Stimulated activated CD4-positive, alpha-beta T cell treated with anti-CD3 and anti-CD28 coated beads, Interleukin-2, amount 100 ng/mL, for 4 hours (primary cell): ENCODE data around the gene ARL6IP4.

ENCODE experiments used
- DNase-seq: peaks from one replicate; pipeline ENCODE4 v3.0.0-alpha.2; 2020; ENCODE audit warnings: low read depth

ARL6IP4 gene

DNA sequence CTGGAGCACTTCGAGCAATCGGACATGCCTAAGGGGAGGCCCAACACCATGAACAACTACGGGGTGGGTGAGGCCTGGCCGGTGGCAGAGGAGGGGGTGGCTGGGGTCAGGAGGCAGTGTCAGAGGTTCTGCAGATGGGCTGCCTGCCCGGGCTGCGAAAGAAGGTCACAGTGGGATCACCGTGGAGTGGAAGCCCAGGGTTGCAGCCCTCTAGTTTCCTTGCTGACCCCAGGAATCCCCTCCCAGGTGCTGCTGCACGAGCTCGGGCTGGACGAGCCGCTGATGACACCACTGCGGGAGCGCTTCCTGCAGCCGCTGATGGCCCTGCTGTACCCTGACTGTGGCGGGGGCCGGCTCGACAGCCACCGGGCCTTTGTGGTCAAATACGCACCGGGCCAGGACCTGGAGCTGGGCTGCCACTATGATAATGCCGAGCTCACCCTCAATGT is 1.9 kb upstream of the ARL6IP4 start:
- no peak for DNase-seq

DNA sequence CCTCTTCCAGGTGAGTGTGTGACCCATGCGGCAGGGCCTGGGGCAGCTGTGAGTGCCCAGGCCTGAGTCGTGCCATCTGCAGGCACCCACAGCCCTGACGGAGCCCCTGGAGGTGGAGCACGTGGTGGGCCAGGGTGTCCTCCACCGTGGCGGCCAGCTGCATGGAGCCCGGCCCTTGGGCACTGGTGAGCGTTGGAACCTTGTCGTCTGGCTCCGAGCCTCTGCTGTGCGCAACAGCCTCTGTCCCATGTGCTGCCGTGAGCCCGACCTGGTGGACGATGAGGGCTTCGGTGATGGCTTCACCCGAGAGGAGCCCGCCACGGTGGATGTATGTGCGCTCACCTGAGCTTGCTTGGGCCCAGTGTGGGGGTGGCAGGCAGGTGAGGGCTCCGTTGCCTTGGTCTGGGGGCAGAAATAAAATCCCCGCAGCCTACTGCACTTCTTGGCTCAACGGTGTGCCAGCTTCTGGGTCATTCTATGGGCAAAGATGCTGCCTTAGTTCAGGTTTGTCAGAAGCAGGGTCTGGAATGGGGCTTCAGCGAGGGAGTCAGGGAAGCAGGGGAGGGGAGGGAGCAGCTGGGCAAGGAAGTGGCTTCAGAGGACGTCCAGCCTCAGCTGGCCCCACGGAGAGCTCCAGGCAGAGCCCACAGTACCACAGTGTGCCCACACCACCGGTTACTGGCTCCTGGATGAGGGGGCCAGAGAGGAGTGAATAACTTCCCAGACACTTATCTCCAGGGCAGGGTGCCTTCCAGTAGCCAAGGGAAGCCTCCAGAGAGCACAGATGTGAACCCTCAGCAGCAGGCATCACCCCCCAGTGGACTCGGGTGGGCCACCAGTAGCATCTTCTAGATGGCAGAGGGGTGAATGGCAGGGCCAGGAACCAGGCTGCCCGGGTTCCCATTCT is 1.2 kb upstream of the ARL6IP4 start:
- DNase-seq: no peak

DNA sequence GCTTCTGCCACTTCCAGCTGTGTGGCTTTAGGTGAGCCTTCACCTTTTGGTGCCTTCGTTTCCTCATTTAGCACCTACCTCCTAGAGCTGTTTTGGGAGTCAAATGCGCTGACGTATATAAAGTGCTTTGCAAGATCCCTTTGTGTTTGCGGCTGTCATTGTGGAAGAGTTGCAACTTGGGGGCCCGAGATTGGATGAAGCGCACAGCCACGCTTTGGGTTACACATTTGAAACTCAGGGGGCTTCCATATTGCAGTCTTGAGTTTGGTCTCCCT is 636 bp upstream of the ARL6IP4 start:
- no peak for DNase-seq

DNA sequence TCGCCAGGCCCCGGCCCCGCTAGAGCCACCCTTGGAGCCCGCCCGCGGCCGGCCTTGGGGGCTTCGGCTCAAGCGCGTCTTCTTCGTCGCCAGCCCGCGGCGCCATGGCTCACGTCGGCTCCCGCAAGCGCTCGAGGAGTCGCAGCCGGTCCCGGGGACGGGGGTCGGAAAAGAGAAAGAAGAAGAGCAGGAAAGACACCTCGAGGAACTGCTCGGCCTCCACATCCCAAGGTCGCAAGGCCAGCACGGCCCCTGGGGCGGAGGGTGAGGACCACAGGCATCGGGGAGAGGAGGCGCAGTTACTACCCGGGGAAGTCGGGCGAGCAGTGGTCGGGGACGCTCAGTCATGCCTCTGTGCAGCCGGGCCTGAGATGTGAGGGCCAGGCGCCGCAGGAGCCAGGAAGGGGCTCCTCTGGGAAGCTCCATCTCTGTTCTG is 573 bp downstream of the ARL6IP4 start:
- no peak for DNase-seq

DNA sequence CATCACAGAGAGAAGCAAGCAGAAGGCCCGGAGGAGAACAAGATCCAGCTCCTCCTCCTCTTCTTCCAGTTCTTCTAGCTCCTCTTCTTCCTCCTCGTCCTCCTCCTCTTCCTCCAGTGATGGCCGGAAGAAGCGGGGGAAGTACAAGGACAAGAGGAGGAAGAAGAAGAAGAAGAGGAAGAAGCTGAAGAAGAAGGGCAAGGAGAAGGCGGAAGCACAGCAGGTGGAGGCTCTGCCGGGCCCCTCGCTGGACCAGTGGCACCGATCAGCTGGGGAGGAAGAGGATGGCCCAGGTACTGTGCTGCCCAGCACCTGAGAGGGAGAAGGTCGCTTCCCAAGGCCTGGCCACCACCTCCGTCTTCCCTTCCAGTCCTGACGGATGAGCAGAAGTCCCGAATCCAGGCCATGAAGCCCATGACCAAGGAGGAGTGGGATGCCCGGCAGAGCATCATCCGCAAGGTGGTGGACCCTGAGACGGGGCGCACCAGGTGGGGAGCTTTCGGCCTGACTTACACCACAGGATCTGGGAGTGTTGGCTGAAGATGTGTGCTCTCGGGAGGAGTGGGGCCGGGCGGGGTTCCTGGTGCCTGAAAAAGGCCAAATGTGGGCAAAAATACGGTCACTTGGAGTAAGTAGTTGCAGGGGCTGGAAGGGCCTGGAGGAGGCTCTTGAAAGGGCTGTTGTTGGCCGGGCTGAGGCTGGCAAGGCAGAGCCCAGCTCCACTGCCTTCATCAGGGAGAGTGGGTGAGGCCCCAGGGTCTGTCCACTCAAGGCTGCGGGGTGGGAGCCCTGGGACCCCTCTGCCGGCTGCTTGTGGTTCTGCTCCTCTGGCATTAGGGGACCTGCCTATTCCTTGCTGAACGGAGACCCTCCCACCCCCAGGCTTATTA is 1.4 kb downstream of the ARL6IP4 start:
- DNase-seq: no peak

DNA sequence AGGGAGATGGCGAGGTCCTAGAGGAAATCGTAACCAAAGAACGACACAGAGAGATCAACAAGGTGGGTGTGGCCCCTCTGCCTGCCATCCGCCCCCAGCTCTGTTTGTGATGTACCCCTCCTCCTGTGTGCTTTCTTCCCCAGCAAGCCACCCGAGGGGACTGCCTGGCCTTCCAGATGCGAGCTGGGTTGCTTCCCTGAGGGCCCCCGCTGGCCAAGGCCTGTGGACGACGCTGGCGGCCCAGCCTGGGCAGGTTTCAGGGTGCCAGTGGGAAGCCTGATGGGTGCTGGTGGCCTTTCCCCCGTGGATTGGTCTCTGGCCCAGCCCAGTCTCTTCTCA is 2.0 kb downstream of the ARL6IP4 start:
- no peak for DNase-seq

DNA sequence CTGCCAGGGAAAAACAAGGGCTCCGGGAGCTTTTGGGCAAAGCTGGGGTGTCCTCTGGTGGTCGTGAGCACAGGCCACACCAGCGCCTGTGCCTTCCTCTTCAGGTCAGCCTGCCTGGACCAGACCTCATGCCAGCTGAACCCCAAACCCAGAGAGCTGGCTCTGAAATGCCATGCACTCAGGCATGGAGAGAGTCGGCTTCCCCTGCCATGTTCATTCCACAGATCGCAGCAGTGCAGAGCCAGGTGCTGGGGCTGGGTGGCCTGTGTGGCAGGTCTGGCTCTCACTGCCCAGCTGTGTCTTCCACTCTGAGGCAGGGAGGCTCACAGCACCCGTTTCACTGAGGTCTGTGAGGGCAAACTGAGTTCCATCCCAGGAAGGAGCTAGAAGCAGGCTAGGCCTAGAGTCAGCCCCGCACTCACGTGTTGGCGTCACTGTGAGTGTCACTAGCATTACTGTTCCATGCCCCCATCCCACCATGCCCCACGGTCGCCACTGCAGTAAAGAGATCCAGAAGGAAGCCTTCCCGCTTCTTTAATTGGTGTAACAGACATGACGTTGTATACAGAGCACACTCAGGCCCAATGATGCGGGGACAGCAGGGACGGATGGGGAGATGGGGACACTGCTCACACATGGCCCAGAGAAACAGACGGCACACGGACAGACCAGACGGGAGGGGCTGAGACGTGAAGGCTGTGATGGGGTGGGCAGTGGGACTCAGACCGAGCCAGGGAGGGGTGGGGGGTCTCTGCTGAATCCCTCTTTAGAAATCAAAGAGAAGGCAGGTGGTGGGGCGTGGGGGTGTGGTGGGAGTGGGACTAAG is 2.7 kb downstream of the ARL6IP4 start:
- no peak for DNase-seq

DNA sequence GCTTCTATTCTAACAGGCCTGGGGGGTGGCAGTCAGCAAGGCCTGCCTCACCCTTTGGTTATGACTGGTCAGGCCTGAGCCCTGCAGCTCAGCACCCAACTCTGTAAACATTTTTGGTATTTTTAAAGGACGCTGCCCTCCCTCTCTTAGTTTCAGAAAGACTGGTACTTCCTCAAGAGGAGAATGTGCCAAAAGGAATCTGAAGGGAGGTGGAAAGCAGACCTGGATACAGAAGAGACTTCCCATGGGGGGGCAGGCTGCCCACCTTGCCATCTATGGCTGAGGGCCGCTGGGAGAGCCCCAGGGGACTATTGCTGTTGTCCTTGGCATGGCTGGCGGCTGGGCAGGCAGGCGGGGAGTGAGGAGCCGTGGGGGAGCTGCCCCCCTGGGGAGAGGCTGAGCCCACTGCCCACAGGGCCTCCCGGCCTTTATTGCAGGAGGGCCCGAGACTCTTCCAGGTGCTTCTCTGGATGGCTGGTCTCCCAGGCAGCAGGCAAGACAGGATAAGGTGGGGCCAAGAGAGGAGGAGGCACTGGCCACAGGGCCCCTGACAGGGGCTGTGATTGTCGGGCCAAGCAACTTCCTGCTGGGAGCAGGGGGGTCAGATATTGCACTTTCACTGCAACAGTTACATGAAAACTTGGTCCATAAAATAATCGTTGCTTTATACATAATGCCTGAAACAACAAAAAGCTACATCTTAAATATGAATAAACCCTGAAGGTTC is 3.5 kb downstream of the ARL6IP4 start:
- no peak for DNase-seq

DNA sequence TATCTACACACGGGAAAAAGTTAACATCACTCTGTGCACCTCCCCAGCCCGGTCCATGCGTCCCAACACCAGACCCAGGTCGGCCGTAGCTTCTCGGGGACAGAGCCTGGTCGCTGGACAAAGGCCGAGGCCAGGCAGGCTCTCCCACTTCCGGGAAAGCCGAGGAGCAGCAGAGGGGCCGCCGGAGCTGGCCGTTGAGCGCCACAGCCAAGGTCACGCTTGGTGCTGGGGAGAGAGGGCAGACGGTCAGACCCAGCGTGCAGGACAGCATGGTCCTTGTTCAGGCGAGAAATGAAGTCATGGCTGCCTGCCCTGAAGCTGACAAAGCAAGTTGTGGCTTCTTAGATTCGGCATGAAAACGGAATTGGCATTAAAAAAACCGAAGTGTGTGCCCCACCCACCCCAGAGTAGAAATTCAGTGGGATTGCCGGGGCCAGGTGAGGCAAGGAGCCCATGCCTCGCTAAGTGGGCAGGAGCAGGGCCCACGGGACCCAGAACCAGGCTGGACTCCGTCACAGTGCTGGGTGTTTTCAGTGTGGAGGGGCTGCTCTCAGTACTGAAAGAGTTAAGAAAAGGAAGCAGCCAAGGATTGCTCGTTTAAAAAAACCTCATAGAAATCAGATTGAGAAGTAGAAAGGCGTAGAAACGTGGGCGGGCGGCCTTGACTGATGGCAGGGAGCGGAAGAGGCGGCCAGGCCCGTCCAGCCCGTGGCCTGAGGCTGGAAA is 4.3 kb downstream of the ARL6IP4 start:
- DNase-seq: no peak

DNA sequence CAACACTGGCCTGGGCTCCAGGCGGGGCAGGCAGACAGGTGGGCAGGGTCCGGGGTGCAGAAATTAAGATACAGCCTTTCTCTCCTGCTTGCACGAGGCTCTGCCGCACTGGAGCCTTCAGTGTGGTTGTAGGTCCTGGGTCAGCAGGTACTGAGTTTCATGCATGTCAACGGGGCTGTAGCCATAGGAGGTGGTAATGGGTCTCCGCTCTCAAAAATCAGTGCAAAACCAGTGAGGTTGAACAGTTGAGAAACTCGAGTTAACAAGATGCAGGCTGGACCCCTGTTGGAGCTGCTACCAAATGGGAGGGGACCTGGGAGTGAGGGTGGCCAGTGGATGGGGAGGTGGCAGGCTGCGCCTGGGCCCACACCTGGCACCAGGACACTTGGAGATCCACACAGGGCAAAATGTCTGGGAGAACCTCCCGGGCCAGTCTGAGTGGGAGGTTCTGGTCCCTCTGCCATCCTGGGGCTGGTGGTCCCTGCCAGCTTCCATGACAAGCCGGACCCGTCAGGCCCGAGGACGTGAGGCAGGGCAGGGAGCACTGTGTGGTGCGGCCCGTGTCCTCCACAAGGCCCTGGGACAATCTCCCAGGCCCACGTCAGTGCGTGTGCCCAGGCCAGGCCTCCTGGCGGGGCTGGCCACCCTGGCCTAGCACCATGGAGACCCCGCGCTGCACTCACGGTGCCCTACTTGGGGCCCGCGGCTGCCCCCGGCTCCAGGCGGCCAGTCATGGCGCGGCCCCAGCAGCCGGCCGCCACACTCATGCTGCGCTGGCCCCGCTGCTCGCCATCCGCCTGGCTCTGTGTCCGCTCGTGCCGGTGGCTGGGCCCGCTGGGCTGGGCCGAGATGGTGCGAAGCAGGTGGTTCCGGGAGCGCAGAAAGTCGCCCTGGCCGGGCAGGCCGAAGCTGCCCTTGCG is 5.1 kb downstream of the ARL6IP4 start:
- no peak for DNase-seq

DNA sequence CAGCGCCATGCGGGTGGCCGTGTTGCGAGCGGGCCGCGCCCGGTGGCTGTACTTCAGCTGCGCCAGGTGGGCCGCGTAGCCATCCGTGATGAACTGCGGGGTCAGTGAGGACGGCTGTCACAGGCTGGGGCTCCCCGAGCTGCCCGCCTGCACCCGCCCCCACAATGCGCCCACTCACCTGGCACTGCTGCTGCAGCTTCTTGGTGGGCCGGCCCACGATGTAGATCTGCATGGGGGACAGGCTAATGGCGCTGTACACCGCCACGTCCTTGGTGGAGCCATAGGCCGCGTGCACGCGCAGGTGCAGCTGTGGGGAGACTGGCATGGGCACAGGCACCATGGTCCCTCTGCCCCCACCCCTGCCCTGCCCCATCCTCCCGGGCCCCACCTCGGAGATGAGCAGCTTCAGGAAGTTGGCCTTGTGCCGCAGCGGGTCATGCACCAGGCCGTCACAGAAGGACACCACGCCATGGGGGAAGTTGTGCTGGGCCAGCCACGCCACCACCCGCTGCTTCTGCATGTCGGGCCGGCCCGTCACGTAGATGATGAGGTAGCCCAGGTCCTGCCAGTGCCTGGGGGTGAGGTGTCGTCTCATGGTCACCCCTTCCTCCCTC is 5.9 kb downstream of the ARL6IP4 start:
- DNase-seq: no peak

DNA sequence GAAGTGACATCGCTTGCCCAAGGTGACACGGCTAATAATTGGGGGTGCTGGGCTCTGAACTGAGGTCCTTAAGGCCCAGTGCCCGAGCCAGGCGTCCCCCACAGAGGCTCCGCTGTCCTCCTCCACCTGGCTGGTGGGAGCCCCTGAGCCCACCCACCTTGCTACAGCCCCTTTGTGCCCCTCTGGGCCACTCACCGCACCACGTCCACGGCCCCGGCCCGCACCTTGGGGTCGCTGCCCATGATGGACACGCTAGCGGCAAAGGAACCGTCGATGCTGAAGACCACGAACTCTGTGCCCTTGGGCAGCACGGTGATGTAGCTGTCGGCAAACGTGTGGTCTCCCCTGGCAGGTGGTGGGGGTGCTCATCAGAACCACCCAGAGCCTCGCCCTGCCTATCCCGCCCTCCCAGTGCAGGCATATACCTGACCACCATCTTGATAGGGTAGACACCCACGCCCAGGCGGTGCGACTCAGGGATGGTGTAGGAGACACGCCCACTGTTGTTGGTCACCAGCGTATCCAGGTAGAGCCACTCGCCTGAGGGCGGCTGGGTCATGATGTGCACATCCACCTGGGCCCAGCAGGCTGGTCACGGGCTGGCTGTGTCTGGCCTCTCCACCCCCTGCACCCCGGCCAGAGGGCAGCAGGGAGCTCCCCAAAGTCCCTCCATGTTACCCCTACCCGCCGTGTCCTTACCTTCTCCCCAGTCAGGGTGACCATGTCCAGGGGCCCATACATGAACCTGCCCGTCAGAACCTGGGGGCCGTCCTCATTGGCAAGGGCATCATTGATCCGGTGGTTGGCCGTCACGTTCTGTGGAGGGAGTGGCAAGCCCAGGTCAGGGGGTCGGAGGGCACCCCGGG is 6.8 kb downstream of the ARL6IP4 start:
- no peak for DNase-seq

DNA sequence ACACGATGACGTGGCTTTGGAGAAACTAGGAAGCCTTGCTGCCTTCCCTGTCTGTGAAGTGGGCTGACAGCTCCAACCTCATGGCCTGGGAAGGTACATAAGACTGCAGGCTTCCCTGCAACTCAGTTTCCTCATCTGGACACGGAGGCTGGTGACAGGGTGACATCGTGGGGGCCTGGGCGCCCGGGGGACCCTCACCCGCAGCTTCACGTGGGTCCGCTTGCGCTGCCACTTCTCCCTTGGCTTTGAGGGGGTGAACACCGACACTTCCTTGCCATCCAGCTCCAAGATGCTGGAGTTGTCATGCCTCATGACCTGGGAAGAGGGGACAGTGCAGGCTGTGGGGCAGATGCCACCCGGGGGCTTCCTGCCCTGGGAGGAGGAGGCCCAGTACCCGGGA is 7.6 kb downstream of the ARL6IP4 start:
- no peak for DNase-seq

DNA sequence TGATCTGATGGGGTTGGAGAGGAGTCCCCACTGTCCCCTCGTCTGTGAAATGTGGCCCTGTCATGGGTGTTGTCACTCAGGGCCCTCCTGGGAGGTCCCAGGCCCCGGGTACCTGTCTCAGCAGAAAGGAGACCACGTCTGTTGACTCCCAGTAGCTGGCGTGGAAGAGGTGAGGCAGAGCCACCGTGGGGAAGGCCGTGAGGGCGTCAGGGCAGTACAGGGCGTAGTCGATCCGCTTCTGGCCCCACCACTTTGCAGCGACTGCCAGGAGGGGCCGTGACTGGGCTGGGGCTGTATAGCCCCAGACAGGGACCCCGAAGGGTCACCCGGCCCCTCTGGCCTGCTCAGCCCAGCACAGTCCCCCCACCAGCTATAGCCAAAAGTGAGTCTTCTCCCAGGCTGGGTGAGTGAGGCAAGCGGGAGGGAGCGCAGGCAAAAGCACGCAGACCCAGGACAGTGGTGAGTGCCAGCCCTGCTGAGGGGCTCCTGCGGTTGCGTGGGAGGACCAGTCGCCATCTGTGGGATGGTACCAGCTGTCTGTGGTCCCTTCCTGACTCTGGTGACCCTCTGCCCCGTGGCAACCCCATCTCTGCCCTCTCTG is 8.2 kb downstream of the ARL6IP4 start:
- DNase-seq: no peak

DNA sequence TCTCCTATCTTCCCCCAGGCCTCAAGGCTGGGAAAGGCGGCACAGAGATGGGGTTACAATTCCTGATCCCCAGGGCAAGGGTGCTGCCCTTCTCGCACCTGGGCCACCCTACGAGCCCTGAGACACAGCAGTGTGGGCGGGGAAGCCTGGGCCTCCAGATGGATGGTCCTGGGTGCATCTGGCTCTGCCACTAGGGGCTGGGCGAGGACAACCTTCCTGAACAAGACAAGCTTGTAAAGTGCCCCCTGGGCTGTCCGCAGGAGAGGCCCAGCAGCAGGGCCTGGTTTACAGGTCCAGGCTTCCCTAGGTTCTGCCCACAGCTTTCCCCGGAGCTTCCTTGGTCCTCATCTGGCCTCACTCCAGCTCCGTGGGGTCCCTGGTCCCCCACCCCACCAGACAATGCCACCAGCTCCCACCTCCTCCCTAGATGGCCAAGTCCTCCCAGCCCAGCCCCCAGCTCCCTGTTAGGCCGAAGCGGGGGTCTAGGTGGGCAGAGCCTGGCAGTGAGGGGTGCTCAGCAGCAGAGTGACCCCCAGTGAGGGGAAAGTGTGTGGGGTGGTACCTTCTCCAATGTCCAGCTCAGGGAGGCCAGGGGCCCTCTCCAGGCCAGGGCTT is 8.9 kb downstream of the ARL6IP4 start:
- DNase-seq: no peak

DNA sequence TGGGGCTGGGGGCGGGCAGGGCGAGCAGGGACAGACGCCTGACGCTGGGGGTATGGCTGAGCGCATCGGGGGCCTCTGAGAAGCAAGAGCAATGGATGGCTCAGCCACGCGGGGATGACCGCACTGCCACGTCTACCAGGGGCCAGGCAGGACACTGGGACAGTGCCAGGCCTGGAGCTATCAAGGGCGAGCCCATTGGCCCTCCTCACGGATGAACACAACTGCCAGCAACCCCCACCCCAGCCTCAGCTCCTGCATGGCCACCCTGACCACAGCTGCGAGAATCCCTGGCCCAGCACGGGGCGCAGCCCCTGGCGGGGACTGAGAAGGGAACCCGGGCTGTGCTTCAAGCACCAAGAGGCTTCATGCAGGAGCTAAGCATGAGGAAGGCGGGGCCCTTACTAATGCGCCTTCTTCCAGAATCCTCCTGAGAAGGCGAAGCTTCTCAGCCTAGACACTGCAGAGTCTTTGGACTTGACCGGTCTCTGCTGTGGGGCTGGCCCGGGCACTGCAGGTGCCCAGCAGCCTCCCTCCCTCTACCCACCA is 9.5 kb downstream of the ARL6IP4 start:
- DNase-seq: no peak

DNA sequence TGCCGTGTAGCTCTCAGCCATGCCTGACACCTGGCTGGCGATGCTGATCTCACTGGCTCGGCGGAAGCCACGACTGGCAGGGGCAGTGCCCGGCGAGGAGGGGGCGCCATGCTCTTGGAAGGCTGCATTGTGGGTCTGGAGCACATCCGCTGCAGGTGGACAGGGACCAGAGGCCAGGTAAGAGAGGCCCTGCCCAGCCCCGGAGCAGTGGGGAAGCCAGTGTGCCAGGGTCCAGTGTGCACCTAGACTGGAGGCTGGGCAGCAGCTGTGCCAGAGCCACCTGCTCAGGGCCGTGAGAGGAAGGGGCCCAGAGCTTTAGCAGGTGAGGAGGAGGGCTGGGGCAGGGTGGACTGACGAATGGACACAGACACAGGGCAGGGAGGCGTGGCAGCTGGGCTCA is 10.1 kb downstream of the ARL6IP4 start:
- DNase-seq: no peak
